ENCODE results near the gene WASHC2A.
"Not testable (repeated sequence)": the region's sequence is repeated elsewhere in the genome, so short reads cannot be mapped to it uniquely, and the experiment has no call there.

WASHC2A gene

DNA sequence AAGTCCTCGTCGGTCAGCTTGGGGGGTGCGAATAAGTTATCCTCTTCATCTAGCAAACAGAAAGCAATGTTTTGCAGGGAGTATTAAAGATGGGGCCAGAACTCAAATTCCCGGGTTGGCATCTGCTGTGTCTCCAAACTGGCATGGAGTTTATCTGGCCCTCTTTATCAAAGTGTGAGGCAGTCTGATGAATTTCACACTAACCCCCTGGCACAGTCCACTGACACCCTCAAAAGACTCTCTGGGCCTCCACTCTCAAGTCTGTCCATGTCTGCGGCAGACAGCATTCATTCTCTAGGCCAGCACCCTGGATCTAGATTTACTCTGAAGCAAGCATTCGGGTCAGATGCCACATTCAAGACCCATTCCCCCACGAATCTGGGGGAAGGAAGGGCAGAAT is 6.2 kb upstream of the WASHC2A start:
- not testable (repeated sequence) for DNase-seq (ENCODE audit: low read depth)

DNA sequence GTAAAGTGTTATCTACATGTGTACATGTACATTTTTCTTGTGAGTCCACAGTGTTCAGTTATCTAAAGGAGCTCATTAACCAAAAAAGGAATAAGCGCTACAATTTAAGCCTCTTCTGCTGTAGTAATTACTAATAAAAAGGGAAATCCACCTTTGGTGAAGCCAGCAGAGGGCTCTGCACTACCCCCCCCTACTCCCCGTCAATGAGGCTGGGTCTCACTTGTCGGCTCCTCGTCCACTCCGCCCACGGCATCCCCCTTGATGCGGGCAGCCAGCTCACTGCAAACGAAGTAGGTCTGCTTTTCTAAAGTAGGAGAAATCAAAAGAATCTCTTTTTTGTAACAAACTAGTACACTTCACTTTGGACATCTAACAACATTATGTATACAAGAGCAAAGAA is 4.7 kb upstream of the WASHC2A start:
- no peak for DNase-seq (ENCODE audit: low read depth)

DNA sequence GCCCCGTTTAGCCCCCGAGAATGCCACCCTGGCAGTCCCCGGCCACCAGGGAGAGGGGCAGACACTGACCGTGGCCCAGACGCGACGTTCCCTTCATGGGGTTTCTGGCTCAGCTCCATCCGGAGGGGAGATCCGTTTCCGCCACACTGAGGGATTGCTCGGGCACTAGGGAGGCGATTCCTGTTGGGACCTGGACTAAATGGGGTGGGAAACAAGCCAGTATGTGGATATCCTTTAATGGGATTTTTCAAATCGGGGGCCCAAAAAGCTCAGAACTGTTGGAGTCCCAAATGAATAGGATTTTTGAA is 552 bp downstream of the WASHC2A start:
- not testable (repeated sequence) for DNase-seq (ENCODE audit: low read depth)

DNA sequence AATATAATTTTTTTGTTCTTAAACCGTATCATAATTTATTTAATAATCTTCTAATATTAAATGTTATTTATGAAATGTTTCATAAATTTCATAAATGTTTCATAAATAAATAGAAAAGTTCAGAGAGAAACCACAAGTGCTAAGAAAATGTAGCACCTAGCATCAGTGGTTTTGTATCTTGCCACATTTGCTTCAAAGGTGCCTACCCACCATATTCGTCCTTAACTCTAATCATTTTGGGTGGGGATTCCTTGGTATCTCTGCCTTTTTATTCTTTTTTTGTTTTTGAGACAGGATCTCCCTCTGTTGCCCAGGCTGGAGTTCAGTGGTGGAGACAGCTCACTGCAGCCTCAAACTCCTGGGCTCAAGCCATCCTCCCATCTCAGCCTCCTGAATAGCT is 7.4 kb downstream of the WASHC2A start:
- not testable (repeated sequence) for DNase-seq (ENCODE audit: low read depth)

DNA sequence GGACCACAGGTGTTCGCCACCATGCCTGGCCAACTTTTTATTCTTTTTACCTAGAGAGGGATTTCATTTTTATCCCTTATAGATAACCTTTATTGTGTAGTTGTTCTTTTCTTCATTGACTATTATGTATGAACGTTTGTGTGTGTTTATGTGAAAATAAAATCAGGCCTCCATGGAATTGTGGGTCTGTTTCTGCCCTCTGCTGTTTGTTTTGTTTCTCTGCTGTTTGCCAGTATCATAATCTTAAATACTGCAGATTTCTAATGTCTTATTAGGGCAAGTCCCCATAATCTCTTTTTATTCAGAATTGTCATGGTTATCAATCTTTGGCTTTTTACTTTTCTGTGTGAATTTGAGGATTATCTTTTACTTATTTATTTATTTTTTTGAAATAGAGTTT is 7.8 kb downstream of the WASHC2A start:
- not testable (repeated sequence) for DNase-seq (ENCODE audit: low read depth)

DNA sequence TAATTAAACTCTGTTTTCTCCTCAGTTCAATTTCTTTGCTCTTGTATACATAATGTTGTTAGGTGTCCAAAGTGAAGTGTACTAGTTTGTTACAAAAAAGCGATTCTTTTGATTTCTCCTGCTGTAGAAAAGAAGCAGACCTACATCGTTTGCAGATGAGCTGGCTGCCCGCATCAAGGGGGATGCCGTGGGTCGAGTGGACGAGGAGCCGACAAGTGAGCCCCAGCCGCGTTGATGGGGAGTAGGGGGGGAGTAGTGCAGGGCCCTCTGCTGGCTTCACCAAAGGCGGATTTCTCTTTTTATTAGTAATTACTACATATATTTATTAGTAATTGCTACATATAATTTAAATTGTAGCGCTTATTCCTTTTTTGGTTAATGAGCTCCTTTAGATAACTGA is 23.6 kb downstream of the WASHC2A start:
- DNase-seq (ENCODE audit: low read depth): not testable (repeated sequence)

DNA sequence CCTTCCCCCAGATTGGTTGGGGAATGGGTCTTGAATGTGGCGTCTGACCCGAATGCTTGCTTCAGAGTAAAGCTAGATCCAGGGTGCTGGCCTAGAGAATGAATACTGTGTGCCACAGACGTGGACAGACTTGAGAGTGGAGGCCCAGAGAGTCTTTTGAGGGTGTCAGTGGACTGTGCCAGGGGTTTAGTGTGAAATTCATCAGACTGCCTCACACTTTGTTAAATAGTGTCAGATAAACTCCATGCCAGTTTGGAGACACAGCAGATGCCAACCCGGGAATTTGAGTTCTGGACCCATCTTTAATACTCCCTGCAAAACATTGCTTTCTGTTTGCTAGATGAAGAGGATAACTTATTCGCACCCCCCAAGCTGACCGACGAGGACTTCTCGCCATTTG is 25.2 kb downstream of the WASHC2A start:
- DNase-seq (ENCODE audit: low read depth): not testable (repeated sequence)

DNA sequence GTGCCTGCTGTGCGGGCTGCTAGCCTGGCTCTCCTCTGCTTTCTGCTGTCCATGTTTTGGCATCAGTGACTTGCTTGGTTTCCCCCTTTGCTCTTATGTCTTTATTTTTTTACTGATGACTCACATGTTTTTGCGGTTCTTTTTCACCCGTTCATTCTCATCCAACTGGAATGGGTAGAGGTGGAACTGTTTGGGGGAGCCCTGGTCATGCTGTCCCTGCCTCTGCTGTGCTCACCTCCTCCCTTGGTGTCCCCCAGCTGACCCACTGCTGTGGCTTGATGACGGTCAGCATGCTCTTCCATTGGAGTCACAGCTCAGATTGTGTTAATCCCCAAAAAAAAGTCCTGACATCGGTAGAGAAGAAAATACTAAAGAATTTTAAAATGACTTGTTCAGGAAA is 26.9 kb downstream of the WASHC2A start:
- not testable (repeated sequence) for DNase-seq (ENCODE audit: low read depth)

DNA sequence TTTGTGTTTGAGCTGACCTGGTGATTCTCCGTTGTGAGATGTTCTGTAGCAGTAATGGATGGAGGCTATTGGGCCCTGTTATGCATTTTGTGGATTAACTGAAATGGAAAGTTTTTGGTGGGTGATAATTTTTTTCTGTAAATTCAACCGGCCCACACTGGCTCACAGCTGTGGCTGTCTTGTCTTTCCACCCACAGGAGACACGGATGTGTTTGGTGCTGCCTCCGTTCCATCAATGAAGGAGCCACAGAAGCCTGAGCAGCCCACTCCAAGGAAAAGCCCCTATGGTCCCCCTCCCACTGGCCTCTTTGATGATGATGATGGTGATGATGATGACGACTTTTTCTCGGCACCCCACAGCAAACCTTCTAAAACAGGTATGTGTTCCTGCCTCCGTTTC is 27.6 kb downstream of the WASHC2A start:
- DNase-seq (ENCODE audit: low read depth): not testable (repeated sequence)

DNA sequence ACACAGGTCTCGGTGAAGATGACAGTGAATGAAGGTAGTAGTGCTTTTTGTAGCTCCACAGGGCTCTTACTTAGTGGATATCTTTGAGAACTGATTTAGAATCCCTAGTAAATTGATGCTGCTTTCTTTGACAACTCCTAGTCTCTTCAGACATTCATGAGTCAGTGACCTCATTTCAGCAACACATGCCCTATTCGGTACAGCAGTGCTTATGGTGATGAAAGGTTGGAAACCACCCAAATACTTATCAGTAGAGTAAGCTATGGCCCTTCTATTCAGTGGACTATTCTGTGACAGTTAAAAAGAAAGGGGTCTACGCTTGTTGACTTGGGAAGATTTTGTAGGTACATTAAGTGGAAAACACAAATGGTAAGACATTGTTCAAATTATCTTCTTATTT is 29.0 kb downstream of the WASHC2A start:
- not testable (repeated sequence) for DNase-seq (ENCODE audit: low read depth)

DNA sequence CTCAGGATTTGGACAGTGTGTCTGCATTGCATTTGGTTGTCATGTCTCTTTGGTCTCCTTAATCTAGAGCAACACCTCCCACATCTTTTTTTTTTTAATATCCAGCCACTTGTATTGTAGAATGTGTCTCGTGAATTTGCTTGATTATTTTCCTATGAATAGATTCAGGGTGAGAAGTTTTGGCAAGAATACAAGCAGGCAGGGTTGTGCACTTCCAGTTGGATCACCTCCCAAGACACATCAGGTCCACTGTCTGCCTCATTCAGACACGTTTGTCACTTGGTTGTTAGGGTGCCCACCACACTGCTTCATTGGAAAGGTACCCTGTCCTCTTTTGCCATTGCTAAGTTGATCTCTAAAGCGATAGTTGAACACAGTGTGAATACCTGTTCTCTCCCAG is 30.9 kb downstream of the WASHC2A start:
- not testable (repeated sequence) for DNase-seq (ENCODE audit: low read depth)

DNA sequence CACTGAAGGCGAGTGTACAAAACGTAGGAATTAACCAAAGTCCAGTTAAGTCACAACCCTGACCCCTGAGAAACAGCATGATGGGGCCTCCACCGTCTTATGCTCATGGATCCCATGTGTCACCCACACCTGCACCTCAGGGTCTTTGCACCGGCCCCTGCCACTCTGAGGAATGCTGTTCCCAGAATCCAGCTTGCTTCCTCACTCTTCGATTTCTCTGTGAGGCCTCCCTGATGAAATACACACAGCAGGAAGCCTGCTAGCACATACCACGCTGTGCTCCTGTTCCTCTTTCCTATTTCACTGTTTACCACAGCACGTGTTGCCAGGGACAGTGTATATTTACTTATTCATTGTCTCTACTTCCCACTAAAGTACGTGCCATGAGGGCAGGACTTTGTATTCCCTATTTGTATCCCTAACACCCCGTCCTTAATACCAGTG is 33.4 kb downstream of the WASHC2A start:
- DNase-seq (ENCODE audit: low read depth): not testable (repeated sequence)

DNA sequence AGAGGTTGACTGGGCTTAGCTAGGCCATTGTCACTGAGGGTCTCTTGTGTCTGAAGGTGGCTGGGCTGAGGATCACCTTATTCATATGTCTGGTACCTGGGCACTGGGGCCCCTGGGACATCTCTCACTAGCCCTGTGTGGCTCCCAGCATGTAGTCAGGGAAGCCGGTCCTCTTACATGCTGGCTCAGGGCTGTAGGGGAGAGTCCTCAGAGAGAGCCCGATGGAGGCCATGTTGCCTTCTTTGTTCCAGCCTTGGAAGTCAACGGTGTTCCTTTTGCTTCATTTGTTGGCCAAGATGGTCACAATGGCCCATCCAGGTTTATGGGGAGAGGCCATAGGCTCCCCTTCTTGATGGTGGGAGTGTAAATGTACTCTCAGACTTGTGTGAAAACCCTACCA is 34.0 kb downstream of the WASHC2A start:
- not testable (repeated sequence) for DNase-seq (ENCODE audit: low read depth)

DNA sequence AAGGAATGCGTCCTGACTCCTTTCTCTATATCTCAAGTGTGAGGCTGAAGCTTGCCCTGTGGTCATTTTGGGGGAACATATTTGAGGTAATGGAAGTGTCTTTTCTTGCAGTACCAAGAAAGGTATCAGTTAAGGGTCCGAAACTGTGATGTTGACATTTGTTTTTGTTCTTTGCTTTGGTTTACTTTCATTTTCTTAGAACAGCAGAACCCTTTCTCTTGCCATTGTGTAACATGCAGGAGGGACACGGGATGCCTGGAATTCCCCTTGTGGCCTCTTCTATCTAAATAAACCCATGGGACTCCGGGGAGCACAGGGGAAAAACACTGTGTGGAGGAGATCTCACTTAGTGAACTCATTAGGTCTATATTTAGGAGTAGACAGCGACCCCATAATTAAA is 34.5 kb downstream of the WASHC2A start:
- DNase-seq (ENCODE audit: low read depth): not testable (repeated sequence)

DNA sequence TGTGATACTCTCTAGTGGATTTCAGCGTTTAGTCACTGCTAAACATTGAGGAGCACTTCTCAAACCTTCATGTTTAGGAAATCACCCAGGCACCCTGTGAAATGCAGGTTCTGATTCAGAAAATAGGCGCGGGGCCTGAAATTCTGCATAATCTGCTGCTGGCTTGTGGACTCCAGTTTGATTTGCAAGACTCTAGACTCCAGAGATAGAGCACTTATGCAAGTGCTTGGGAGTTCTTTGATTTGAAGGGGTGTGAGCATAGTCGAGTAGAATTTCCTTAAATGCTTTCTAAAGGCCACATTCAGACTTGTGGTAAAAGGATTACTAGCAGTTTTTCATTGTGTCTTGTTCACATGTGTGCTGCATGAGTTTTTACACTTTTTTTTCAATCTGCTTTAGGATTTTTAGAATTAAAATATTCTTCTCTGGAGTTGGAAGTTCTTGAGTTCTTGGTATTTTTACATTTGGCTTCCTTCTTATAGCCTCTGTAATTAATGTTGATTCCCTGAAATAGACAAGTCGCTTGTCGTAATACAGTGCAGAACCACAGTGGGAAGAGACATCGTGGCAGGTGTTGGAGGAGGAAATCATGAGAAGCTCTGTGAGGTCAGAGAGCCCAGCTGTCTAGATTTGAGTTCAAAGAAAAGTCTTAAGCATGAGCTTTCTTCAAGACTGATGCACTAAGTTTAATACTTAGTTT is 41.4 kb downstream of the WASHC2A start:
- not testable (repeated sequence) for DNase-seq (ENCODE audit: low read depth)

DNA sequence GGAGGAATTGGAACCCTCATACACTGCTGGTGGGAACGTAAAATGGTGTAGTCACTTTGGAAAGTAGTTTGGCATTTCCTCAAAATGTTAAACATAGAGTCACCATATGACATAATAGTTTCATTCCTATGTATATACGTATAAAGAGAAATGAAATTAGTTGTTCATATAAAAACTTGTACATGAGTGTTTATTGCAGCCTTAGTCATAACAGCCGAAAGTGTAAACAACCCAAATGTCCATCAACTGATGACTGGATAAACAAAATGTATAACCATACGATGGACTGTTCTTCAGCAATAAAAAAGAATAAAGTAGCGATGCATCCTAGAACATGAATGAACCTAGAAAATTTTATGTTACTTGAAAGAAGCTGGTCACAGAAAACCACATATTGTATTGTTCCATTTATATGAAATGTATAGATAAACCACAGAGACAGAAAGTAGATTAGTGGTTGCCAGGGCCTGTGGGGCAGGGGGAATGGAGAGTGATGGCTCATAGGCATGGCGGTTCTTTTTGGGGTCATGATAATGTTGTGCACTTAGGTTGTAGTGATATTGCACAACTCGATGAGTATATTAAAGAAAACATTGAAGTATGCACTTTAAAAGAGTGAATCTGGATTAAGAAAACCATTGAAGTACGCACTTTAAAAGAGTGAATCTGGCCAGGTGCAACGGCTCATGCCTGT is 44.8 kb downstream of the WASHC2A start:
- not testable (repeated sequence) for DNase-seq (ENCODE audit: low read depth)

DNA sequence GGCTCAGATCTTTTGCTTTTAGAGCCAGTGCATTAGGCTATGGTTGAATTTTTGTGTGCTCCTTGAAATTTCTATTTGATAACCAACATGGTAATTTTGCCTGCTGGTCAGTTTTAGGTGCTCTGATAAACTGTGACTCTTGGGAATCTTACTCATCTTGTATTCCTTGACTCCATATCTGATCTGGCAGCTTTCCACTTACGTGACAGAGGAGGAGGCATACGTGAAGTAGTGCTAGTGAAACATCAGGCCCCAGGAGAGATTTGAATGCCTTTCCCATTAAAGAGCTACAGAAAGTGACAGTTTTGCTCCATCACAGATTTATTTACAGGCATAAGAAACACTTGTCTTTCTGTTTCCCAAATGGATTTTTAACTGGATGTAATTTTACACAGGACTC is 59.0 kb downstream of the WASHC2A start:
- DNase-seq (ENCODE audit: low read depth): not testable (repeated sequence)

DNA sequence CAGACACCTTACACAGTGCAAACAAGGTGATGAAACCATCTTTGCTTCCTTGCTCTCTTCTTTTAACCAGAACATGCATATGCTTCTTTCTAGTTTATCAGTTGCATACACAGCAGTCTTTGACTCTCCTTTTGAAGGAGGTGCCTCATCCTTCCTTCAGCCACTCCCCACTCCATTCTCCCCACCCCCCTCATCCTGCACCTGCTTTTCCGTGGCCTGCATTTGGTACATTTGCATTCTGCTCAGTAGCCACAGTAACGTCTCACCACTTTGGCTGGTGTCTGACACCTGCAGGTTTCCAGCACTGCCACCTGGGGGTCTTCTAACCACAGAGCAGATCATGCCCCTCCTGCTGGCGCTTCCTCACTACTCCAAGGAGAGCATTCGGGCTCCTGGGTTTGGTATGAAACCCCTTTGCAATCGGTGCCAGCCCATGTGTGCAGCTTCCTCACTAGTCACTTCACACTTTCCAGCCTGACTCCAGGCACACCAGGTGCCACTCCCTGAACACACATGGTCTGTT is 60.1 kb downstream of the WASHC2A start:
- not testable (repeated sequence) for DNase-seq (ENCODE audit: low read depth)

DNA sequence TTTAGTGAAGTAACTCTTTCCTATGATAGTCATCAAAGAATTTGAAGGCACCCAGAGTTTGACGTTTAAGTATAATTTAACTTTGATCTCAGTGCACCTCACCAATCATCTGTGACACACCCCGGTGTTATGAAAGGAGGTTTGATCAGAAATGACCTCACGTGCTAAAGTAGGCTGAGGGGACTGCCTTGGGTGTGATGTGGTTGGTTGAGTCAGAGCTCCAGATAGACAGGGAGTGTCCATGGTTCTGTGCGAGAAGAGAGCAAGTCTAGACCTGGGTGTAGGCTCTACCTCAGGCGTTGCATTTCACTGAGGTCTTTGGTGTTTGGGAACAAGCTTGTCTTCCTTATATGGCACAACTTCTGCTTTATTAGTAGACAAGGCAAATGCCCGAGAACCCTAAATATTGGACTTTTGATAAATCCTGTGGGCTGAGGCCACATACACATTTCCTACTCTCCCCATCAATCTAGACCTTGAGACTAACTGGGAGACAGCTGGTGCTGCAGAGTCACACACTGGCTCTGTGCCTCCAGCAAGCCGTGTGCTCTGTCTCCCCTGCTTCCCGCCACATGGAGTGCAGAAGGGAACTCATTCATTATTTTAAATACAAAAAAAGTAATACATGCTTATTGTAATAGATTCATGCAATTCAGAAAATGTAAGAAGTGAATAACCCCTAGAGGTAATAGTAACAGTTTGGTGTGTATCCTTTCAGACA is 63.7 kb downstream of the WASHC2A start:
- not testable (repeated sequence) for DNase-seq (ENCODE audit: low read depth)

DNA sequence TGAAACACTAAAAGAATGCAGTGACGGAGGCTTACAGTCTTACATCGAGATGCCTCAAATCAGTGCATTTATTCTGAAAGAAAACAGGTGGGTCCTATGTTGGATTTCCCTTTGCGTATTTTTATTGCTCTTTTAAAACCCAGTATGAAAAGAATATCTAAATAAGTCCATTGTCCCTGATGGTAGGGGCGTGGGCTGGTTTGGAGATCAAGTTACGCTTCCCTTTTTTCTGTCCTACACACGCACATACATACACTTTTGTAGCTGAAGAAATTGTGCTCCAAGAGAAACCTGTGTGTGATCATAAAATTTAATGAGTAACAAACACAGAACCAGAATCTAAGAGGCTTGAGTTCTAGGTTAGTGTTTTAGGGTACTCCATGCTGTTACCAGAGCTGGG is 64.6 kb downstream of the WASHC2A start:
- DNase-seq (ENCODE audit: low read depth): not testable (repeated sequence)

DNA sequence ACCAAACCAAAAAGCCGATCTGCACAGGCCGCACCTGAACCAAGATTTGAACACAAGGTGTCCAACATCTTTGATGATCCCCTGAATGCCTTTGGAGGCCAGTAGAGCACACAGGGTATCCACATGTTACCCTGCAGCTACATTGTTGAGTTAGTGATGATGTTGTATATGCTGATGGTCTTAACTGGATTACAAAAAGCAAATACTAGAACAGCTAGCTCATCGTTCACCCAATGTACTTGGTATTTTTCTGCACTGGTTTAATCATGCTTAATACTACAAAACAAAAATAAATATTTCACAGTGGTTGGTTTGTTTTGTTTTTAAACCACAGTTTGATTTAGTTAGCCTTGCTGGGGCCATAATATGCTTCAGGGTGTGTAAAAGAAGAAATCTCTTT is 65.1 kb downstream of the WASHC2A start:
- not testable (repeated sequence) for DNase-seq (ENCODE audit: low read depth)

DNA sequence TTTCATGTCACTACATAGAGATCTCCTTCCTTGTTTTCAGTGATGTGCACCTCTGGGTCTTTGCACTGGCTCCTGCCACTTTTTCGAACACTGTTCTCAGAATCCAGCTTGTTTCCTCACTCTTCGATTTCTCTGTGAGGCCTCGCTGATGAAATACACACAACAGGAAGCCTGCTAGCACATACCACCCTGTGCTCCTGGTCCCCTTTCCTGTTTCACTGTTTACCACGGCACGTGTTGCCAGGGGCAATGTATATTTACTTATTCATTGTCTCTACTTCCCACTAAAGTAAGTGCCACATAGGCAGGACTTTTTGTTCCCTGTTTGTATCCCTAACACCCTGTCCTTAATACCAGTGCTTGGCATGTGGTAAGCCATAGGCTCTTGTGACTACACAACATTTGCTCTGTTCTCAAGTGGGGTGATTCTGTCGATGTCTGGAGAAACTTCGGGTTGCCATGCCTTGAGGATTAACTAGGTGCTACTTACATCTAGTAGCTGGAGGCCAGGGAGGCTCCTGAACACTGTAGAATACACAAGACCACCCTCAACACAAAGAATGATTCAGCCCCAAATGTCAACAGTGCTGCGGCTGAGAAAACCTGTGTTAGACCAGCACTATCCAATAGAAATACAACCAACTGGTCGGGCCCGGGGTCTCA is 75.9 kb downstream of the WASHC2A start:
- DNase-seq (ENCODE audit: low read depth): not testable (repeated sequence)

Data from activated T-cell treated with anti-CD3 and anti-CD28 coated beads for 1 hour (primary cell).